GM19351 (cell line): Measurements from ENCODE around the gene EMC1.
"Not testable (repeated sequence)": the region's sequence is repeated elsewhere in the genome, so short reads cannot be mapped to it uniquely, and the experiment has no call there.

Experiments used
- ATAC-seq: cut with Tn5 transposase; IDR thresholded peaks from one replicate; pipeline ENCODE4 v1.9.1; 2021; ENCODE audit warnings: mild to moderate bottlenecking, moderate library complexity; ENCODE audit not compliant: unreplicated experiment

Gene EMC1

GRCh38 chr1:19262047-19262446, 10.7 kb upstream of the EMC1 start:
- ATAC-seq: no peak

- ATAC-seq: no peak
Observed at GRCh38 chr1:19260211-19261138, 9.2 kb upstream of the EMC1 start.

- ATAC-seq: no peak
Observed at GRCh38 chr1:19258353-19258752, 7.0 kb upstream of the EMC1 start.

DNA sequence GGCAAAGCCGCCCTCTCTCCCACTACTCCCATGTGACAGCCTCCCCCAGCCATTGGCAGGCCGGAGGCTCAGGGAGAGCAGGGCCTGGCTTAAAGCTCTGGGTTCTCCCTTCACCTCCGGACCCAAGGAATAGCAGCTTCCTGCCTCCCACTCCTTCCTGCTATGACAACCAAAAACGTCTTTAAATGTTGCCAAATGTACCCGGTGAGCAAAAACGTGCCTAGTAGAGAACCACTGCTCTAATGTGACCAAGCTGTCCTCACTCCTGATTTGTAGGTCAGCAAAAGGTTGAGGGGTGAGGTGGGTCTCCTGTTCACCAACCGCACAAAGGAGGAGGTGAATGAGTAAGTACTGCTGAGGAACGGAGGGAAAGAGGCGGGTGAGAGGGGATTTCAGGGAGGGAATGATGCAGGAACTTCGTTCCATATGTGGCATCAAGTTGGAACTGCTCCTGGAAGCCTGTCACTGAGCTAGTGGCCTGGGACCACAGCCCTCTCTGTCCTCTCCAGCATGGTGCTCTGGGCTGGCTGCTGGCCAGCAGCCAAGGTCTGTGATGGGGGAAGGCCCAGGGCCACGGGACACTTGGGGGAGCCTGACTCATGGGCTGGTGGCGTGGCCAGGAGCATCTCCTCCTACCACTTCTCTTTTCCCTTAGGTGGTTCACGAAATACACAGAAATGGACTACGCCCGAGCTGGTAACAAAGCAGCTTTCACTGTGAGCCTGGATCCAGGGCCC, 6.0 kb upstream of the EMC1 start:
- ATAC-seq: no peak

- ATAC-seq: not testable (repeated sequence)
Observed at GRCh38 chr1:19256301-19256700, 5.0 kb upstream of the EMC1 start.

DNA sequence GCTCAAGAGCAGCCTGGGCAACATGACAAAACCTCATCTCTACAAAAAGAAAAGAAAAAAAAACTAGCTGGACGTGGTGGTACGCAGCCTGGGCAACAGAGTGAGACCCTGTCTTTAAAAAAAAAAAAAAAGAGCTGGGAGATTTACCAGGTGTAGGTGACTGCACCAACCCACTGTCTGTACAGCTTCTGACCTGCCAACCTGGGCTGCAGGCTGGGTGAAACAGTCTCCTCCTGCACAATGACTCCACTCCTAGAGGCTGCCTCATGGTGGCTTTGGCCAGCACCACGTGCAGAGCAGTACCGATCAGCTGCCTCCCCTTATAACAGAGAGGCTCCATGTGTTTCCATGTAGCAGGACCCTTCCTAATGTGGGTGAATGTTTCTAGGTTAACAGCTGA, 4.0 kb upstream of the EMC1 start:
- no peak for ATAC-seq

GRCh38 chr1:19254416-19254815, 3.1 kb upstream of the EMC1 start:
- ATAC-seq: no peak

DNA sequence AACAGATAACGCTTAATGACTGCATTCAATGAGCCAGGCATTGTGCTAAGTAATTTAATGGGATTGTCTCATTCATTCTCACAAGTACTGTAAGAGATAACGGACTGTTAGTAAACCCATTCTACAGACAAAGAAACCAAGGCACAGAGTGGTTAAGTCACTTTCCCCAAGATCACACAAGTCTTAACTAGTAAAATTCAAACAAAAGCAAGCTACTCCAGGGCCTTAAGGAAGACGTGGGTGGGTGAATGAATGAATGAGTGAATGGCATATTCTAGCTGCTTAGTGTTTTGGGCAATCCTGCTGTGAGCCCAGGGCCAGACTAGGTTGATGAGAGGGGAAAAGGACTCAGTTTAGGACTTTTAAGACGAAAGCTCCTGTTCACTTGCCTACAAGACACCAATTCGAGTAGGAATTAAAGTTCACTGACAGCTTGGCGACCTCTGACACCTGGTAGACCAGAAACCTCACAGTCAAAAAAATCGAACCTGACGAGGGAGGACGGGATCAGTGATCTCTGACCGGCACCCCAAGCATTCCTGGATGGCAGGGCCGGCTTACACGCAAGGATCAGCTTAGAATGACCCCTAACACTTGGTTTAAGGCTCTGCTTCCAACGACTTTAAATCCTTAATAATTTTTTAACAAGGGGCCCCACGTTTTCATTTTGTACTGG, 557 bp downstream of the EMC1 start:
- no peak for ATAC-seq

DNA sequence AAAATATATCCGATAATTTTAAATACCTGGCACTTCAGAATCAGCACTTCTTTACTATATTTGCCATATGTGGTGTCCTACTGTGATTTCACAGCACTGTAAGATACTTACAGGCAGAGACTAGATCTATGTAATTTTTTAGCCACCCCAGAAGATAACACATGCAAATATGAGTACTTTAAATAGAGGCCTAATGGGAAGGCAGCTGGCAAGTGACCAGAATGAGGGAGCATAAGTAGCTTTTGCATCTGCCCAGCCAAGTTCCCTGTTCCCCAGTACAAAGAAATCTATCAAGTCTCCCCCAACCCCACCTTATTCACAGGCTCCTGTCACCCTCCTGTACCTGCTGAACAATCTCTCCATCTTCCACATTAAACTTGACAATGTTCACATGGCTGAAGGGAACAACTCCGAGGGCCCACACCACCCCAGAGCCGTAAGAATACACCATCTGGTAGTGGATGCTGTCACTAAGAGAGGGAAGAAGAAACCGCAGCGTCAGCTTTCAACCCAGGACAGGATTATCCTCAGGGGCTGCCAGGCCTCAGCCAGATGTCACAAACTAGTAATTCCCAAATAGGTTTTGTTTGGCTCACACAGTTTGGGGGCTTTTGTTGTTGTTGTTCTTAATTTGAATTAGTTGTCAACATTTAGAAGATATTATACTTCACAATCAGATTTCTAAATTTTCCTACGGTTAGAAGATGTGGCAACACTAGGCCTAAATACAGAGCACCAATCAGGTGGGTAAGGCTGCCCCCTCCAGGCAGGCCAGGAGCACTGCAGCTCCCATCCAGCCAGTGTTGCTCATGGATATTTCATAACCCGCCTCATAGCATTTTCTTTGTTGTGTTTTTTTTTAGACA, 10.4 kb downstream of the EMC1 start:
- no peak for ATAC-seq

GRCh38 chr1:19239876-19240275, 11.4 kb downstream of the EMC1 start:
- no peak for ATAC-seq

- no peak for ATAC-seq
Observed at GRCh38 chr1:19234224-19234623, 17.1 kb downstream of the EMC1 start.

GRCh38 chr1:19232524-19232846, 18.8 kb downstream of the EMC1 start:
- no peak for ATAC-seq

- ATAC-seq: not testable (repeated sequence)
Observed at GRCh38 chr1:19231736-19232523, 19.4 kb downstream of the EMC1 start.

GRCh38 chr1:19229828-19230325, 21.4 kb downstream of the EMC1 start:
- no peak for ATAC-seq

GRCh38 chr1:19229229-19229628, 22.1 kb downstream of the EMC1 start:
- ATAC-seq: no peak

GRCh38 chr1:19222979-19223824, 28.1 kb downstream of the EMC1 start:
- no peak for ATAC-seq

GRCh38 chr1:19222573-19222972, 28.8 kb downstream of the EMC1 start:
- ATAC-seq: no peak

DNA sequence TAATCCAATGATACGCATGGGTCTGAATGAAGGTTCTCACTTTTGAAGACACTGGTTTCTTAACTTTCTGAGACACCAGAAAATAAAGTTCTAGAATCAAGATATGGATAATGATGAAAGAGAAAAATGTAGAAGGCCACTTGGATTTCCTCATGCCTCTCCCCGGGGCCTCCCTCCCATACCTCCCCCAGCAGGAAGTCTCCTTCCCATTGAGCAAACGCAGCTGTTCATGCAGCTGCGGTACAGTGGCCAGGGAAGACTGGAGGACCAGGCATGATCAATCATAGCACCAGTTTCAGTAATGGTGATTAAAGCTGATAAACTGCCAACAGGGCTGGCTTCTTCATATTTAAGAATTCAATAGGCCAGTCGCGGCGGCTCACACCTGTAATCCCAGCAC, 30.3 kb downstream of the EMC1 start:
- no peak for ATAC-seq
